Astrocyte of the hippocampus (primary cell): ENCODE measurements around the gene ZNF765.
"Not testable (repeated sequence)": the region's sequence is repeated elsewhere in the genome, so short reads cannot be mapped to it uniquely, and the experiment has no call there.

Source experiments
- DNase-seq: peaks from one replicate; pipeline ENCODE4 v3.0.0; 2011; ENCODE audit warnings: low read depth, low spot score

Gene ZNF765

GRCh38 chr19:53420520-53421315, 25.8 kb downstream of the ZNF765 start:
- DNase-seq = not testable (repeated sequence)

GRCh38 chr19:53422551-53422950, 27.6 kb downstream of the ZNF765 start:
- DNase-seq = no peak

DNA sequence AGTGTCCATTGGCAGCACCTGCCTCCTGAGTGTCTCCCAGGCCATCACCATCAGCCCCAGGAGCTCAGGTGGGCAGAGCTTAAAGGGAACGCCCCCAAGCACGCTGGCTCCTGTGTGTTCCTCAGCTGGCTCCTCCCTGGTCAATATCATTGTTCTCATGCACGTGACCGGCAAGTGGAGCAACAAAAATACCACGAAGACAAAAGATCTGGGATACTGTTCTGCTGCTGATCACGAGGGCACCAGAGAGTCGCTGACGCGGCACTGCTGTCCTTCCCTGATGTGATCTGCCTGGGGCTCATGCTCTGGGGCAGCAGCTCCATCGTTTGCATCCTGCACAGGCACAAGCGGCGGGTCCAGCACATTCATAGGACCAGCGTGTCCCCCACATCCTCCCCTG, 28.1 kb downstream of the ZNF765 start:
- not testable (repeated sequence) for DNase-seq

DNA sequence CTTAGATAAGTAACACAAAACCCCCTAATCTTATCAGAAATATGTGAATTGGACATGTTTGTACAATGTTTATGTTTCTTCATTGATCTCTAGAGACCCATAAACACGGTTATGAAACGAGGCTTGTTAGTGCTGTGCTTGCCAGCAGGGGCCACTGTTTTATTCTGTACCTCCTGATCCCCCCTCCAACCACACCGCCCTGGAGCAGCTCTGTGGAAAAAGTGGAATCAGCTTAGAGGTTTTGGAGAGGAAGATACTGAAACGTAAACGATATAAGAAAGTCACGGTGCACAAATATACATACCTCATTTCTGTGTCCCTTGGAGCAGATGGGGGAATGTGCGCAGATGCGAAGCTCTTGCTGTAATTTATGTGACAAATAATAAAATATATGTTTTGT, 28.7 kb downstream of the ZNF765 start:
- peak; percentile 10 for DNase-seq

GRCh38 chr19:53424968-53425597, 30.1 kb downstream of the ZNF765 start:
- peak; percentile 78 for DNase-seq

DNA sequence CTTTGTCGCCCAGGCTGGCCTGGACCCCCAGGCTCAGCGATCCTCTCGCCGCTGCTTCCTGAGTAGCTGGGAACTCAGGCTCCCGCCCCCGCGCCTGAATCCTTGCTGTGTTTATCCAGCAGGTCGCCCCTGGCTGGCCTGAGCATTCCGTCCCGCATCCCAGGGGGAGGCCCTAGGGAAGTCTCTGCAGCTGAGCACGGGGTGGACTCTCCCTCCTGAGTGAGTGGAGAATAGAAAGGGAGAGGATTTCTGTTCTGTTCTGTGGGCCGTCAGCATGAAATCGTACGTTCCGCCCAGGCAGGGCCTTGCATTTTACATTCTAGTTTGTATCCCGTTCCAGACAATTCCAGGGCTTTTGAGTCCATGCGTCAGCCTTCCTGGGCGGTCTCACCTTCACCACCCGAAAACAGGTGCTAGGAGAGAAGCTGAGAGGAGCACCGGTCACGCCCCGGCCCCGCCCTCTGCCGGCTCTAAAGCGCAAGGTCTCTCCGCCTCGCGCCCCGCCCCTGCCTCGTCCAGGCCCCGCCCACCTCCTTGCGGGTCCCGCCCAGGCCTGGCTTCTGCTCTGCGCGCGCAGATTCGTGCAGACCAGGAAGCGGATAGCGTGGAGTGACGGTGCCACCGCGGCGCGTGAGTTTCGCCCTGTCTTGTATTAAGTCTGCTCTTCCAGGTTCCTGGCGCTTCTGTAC, 36.6 kb downstream of the ZNF765 start, which contains the start of gene ZNF761:
Gene ZNF761, plus strand, starts transcription at position 586 of the 689 bp plus-strand sequence. CDS start 15,285 bp downstream, outside the sequence.
- peak; percentile 97 for DNase-seq

DNA sequence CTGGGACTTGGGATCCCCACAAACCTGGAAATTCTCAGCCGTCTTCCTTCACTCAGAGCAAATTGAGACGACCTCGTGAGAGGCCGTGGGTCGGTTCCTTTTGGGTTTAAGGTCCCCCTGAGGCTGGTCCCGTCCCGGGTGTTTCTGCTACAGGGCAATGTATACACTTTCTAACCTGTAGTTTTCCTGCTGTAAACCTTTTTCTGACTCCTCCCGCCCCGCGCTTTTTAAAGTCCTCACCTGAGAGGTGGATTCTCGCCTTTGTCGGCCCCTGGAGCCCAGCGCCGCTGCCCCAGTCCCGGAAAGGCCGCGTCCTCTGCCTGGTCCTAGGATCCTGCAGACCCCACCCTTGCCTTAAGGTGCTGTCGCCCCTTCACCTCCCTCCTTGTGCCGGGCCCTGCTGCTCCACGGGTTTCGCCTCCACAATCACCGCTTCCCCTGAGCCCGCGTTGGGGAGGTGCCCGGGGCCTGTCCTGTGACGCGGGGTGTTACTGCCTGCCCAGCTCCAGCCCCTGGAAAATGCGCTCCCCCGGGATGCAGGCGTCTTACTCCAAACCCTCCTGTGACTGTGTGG, 37.2 kb downstream of the ZNF765 start:
- DNase-seq = peak; percentile 55

DNA sequence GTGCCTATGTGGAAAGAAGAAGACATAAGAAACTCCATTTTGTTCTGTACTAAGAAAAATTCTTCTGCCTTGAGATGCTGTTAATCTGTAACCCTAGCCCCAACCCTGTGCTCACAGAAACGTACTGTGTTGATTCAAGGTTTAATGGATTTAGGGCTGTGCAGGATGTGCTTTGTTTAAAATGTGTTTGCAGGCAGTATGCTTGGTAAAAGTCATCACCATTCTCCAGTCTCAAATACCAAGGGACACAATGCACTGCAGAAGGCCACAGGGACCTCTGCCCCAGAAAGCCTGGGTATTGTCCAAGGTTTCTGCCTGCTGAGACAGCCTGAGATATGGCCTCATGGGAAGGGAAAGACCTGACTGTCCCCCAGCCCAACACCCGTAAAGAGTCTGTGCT, 48.9 kb downstream of the ZNF765 start:
- DNase-seq = not testable (repeated sequence)

DNA sequence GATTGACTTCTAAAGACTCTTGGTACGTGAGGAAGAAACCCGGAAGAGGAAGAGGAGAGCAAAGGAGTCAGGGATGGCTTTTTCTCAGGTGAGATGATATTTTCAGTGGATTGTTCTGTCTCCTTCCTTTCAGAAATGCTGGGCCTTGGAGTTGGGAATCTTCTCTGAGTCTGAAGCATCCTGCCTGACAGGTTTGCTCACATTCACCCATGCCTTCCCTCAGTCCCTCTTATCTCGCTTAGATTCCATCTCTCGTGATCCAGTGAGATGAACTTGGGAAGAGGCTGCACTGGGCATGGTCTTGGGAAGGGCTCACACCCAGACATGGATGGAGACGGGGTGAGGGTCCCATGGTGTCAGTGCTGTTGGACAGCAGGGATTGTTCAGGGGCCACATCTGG, 52.2 kb downstream of the ZNF765 start:
- not testable (repeated sequence) for DNase-seq

DNA sequence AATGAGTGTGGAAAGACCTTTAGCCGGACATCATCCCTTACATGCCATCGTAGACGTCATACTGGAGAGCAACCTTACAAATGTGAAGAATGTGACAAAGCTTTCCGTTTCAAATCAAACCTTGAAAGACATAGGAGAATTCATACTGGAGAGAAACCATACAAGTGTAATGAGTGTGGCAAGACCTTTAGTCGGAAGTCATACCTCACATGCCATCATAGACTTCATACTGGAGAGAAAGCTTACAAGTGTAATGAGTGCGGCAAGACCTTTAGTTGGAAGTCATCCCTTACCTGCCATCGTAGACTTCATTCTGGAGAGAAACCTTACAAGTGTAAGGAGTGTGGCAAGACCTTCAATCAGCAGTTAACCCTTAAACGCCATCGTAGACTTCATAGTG, 60.9 kb downstream of the ZNF765 start:
- no peak for DNase-seq

DNA sequence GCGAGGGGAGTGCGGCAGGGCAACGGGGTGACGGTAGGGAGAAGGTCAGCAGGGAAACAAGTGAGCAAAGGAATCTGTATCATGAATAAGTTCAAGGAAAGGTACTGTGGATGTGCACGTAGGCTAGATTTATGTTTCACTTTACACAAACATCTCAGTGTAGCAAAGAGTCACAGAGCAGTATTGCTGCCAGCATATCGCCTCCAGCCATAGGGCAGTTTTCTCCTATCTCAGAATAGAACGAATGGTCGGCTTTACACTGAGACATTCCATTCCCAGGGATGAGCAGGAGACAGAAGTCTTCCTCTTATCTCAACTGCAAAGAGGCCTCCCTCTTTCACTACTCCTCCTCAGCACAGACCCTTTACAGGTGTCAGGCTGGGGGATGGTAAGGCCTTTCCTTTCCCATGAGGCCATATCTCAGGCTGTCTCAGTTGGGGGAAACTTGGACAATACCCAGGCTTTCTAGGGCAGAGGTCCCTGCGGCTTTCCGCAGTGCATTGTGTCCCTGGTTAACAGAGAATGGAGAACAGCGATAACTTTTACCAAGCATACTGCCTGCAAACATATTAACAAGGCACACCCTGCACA, 65.3 kb downstream of the ZNF765 start:
- not testable (repeated sequence) for DNase-seq

DNA sequence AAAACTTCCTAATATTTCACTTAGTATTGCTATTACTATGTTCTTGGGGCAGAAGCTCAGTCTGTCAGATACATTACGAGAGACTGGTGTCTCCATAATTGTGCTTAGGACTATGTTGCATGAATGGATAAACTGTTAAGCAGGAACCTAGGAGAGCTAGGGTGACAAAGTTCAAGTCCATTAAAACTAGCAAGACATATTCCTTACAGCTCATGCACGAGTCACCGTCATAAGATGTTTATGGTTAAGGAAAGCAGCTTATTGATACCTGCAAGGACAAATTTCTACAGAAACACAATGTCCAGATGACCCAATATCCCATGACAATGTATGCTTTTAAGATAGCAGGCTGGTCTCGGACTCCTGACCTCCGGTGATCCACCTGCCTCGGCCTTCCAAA, 66.9 kb downstream of the ZNF765 start:
- no peak for DNase-seq

GRCh38 chr19:53462861-53463260, 67.9 kb downstream of the ZNF765 start:
- DNase-seq = no peak

DNA sequence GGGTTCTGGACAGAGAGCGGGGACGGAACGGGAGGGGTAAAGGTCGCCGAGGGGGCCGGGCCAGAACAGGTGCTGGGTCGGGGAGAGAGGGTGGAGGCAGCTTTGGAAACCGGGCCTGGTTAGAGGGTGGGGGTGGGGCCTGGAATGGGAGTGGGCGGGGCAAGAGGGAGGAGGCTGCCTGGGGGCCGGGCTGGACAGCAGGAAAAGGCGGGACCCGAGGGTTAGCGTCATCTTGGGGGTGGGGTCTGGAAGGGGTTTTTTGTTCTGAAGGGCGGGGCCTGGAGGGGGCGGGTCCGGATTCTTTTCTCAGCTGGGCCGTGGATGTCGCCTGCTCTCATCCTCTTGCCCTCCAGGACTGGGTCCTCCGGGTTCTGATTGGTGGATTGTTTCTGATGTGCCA, 68.3 kb downstream of the ZNF765 start:
- peak; percentile 37 for DNase-seq

- DNase-seq = no peak
Observed at GRCh38 chr19:53466726-53467484, 72.0 kb downstream of the ZNF765 start.

- peak; percentile 95 for DNase-seq
Observed at GRCh38 chr19:53467485-53468262, 72.7 kb downstream of the ZNF765 start, which contains the start of gene ZNF813. Gene ZNF813 (plus strand): TSS chr19:53467733. CDS start chr19:53483823, 16,090 bp downstream.

GRCh38 chr19:53468628-53469027, 73.7 kb downstream of the ZNF765 start:
- DNase-seq = not testable (repeated sequence)

DNA sequence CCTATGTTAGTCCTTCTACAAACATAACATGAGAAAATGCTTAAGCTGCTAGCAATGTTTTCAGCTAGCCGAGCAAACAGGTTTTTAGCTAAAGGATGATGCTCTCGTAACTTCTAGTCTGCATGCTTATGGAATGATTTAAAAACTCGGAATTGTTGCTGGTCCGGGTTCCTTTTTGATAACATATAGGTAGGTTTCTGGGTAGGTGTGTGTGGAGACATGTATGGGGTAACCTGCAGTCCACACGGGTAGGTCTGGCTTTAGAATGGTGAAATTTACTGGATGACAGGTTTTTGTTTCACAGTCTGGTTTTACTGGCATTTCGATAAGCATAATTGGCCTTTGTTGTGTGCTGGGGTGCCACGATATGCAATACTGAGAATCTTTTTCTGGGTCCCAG, 77.0 kb downstream of the ZNF765 start:
- DNase-seq = no peak

DNA sequence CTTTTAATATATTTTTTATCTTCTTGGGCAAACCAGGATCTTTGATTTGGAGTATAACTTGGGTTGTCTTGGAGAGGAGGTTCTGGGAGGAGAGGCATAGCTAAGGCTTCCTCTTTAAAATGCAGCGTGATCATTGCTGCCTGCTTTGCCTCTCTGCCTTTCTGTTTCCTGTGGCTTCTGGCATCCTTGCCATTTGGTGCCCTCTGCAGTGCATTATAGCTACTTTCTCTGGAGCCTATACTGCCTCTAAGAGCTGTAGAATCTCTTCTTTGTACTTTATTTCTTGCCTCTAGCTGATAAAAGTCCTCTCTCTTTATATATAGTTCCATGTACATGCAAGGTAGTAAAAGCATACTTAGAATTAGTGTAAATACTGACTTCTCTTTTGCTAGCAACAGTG, 79.9 kb downstream of the ZNF765 start:
- DNase-seq = not testable (repeated sequence)

- DNase-seq = not testable (repeated sequence)
Observed at GRCh38 chr19:53475470-53475869, 80.5 kb downstream of the ZNF765 start.
